Measurements from ENCODE around the gene C8B.

C8B gene

GRCh38 chr1:56927986-56928385 is 37.8 kb downstream of the C8B start:
- no peak for DNase-seq

GRCh38 chr1:56927171-56927570 is 38.6 kb downstream of the C8B start:
- DNase-seq = no peak

GRCh38 chr1:56925193-56925592 is 40.6 kb downstream of the C8B start:
- DNase-seq = no peak

- DNase-seq = no peak
These were observed 41.7 kb downstream of the C8B start for GRCh38 chr1:56924116-56924515.

- DNase-seq = no peak
These were observed 42.6 kb downstream of the C8B start for GRCh38 chr1:56923201-56923600.

- no peak for DNase-seq
These were observed 43.3 kb downstream of the C8B start for GRCh38 chr1:56922507-56922906.

GRCh38 chr1:56922070-56922469 is 43.7 kb downstream of the C8B start:
- no peak for DNase-seq

- no peak for DNase-seq
These were observed 44.3 kb downstream of the C8B start for GRCh38 chr1:56921479-56921878.

GRCh38 chr1:56920591-56921001 is 45.2 kb downstream of the C8B start:
- DNase-seq = no peak

- DNase-seq = no peak
These were observed 48.5 kb downstream of the C8B start for GRCh38 chr1:56917356-56917755.

GRCh38 chr1:56916630-56917029 is 49.2 kb downstream of the C8B start:
- no peak for DNase-seq

GRCh38 chr1:56915960-56916359 is 49.9 kb downstream of the C8B start:
- peak; percentile 72 for DNase-seq

- no peak for DNase-seq
These were observed 53.5 kb downstream of the C8B start for GRCh38 chr1:56912325-56912724.

GRCh38 chr1:56911098-56911938 is 54.5 kb downstream of the C8B start:
- DNase-seq = no peak

- DNase-seq = no peak
These were observed 55.3 kb downstream of the C8B start for GRCh38 chr1:56910441-56910985.

GRCh38 chr1:56908619-56909221 is 57.1 kb downstream of the C8B start:
- no peak for DNase-seq

GRCh38 chr1:56905667-56906066 is 60.1 kb downstream of the C8B start:
- DNase-seq = no peak

GRCh38 chr1:56904663-56905397 is 61.0 kb downstream of the C8B start:
- DNase-seq = no peak

GRCh38 chr1:56903778-56904177 is 62.0 kb downstream of the C8B start:
- DNase-seq = no peak

- no peak for DNase-seq
These were observed 64.1 kb downstream of the C8B start for GRCh38 chr1:56901716-56902115.

GRCh38 chr1:56898879-56899278 is 66.9 kb downstream of the C8B start:
- no peak for DNase-seq

GRCh38 chr1:56898005-56898373 is 67.8 kb downstream of the C8B start:
- DNase-seq = no peak

GRCh38 chr1:56897150-56898004 is 68.4 kb downstream of the C8B start:
- no peak for DNase-seq
